ENCODE results near the gene FNDC3B.

DNA sequence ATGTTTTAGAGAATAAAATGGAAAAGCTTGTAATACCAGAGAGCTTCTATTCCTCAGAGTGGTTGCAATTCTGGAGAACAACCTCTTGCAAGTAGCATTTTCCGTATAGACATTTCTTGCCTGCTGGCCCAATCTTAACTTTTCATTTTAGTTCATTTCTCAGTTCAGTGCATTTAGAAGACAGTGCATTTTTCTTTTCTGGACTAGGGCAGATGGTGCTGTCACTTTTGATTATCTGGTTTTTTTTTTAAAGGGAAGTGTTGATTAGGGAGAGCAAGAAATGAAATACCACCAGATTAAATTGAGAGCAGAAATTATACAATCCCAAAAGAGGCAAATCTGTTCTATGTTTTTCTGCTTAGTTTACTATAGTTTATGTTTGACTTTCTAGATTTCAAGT is 236.2 kb downstream of the FNDC3B start:
- TF ChIP-seq, protein P1, sequence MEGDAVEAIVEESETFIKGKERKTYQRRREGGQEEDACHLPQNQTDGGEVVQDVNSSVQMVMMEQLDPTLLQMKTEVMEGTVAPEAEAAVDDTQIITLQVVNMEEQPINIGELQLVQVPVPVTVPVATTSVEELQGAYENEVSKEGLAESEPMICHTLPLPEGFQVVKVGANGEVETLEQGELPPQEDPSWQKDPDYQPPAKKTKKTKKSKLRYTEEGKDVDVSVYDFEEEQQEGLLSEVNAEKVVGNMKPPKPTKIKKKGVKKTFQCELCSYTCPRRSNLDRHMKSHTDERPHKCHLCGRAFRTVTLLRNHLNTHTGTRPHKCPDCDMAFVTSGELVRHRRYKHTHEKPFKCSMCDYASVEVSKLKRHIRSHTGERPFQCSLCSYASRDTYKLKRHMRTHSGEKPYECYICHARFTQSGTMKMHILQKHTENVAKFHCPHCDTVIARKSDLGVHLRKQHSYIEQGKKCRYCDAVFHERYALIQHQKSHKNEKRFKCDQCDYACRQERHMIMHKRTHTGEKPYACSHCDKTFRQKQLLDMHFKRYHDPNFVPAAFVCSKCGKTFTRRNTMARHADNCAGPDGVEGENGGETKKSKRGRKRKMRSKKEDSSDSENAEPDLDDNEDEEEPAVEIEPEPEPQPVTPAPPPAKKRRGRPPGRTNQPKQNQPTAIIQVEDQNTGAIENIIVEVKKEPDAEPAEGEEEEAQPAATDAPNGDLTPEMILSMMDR (IDR thresholded peaks at IDR 0.05): no peak
- TF ChIP-seq POLR2A (IDR thresholded peaks at IDR 0.05): no peak
- no peak for TF ChIP-seq EP300 (IDR thresholded peaks at IDR 0.05)

All from suprapubic skin (tissue), 3 donors.